OCI-LY7 (cell line): ENCODE results near the gene MMP20.

ENCODE experiments used
- EZH2phosphoT487 ChIP-seq: fragments of 200-600 bp; sonication (generic); IDR thresholded peaks from 2 replicates; pipeline ENCODE4 v1.6.1; 2018; ENCODE audit warnings: low read depth, borderline replicate concordance, mild to moderate bottlenecking, mixed run types, antibody characterized with exemption, low read length, moderate library complexity, mixed read lengths
- TF ChIP-seq, protein P1 (sequence below): fragments of 200-600 bp; sonication (generic); conservative IDR thresholded peaks from 2 replicates; pipeline ENCODE4 v1.5.1; 2014; ENCODE audit warnings: mild to moderate bottlenecking, antibody characterized with exemption, low read length, moderate library complexity, mixed read lengths

DNA sequence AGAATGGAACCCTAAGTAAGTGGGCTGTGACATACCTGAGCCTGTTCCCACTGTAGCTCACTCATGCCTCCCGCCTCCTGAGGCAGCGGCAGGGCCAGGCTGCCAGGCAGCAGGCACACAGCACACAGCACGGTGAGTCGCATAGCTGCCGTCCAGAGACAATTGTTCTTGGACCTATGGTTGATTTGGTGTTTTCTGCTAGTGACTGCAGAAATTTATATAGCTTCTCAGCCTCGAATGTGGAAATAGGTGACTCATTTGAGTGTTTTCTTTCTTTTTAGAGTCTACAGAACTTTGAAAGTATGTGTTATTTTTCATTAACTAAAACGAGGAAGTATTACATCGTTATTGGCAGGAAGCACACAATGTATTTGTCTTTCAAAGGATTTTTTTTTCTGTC is 94.6 kb downstream of the MMP20 start, which contains the start of gene MMP7:
- TF ChIP-seq, protein P1, sequence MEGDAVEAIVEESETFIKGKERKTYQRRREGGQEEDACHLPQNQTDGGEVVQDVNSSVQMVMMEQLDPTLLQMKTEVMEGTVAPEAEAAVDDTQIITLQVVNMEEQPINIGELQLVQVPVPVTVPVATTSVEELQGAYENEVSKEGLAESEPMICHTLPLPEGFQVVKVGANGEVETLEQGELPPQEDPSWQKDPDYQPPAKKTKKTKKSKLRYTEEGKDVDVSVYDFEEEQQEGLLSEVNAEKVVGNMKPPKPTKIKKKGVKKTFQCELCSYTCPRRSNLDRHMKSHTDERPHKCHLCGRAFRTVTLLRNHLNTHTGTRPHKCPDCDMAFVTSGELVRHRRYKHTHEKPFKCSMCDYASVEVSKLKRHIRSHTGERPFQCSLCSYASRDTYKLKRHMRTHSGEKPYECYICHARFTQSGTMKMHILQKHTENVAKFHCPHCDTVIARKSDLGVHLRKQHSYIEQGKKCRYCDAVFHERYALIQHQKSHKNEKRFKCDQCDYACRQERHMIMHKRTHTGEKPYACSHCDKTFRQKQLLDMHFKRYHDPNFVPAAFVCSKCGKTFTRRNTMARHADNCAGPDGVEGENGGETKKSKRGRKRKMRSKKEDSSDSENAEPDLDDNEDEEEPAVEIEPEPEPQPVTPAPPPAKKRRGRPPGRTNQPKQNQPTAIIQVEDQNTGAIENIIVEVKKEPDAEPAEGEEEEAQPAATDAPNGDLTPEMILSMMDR: no peak
- TF ChIP-seq EZH2phosphoT487: no peak
